Fibroblast of lung (primary cell): ENCODE data around the gene UBE2E3. TPM values are rescaled to one million over a fixed set of nuclear protein-coding genes. Genes with fewer than 3 reads are reported as not detected.

Experiments
- DNase-seq, 2 donors: peaks; one replicate each; pipeline versions ENCODE4 v3.0.0 to v3.0.0-alpha.2; 2010; ENCODE audit warnings: low read depth in 2 of 2
- H2AFZ ChIP-seq: 2 replicates; pipeline ENCODE4 v1.5.1; 2012; ENCODE audit warnings: low read length, control low read depth, inconsistent platforms
- H3K27ac ChIP-seq: 2 replicates; pipeline ENCODE4 v1.5.1; 2011; ENCODE audit warnings: low read length, control low read depth; ENCODE audit not compliant: insufficient read depth
- H3K27me3 ChIP-seq: 2 replicates; pipeline ENCODE4 v1.5.1; 2011; ENCODE audit warnings: mild to moderate bottlenecking, low read length; ENCODE audit not compliant: control insufficient read depth, insufficient read depth
- H3K36me3 ChIP-seq: 2 replicates; pipeline ENCODE4 v1.5.1; 2011; ENCODE audit warnings: low read length; ENCODE audit not compliant: control insufficient read depth, insufficient read depth
- H3K4me1 ChIP-seq: 2 replicates; pipeline ENCODE4 v1.5.1; 2011; ENCODE audit warnings: low read length; ENCODE audit not compliant: control insufficient read depth, insufficient read depth; ENCODE audit errors: extremely low read depth
- H3K4me2 ChIP-seq: 2 replicates; pipeline ENCODE4 v1.5.1; 2011; ENCODE audit warnings: low read length, control low read depth; ENCODE audit not compliant: insufficient read depth; ENCODE audit errors: extremely low read depth
- H3K4me3 ChIP-seq, 4 experiments: fragments of 200-600 bp in 1 of 4; sonication (generic) in 1 of 4; replicated peaks in 1 of 4; 2 replicates each; pipeline ENCODE4 v1.5.1; 2011 to 2016; ENCODE audit warnings: low read length in 4 of 4, low read depth in 3 of 4, mild to moderate bottlenecking in 3 of 4, control low read depth in 2 of 4, inconsistent platforms in 1 of 4, mixed read lengths in 1 of 4; ENCODE audit not compliant: insufficient read depth in 1 of 4; ENCODE audit errors: control extremely low read depth in 1 of 4
- H3K79me2 ChIP-seq: 2 replicates; pipeline ENCODE4 v1.5.1; 2012; ENCODE audit warnings: mild to moderate bottlenecking, low read length, inconsistent platforms; ENCODE audit not compliant: control insufficient read depth, insufficient read depth
- H3K9ac ChIP-seq: 2 replicates; pipeline ENCODE4 v1.5.1; 2011; ENCODE audit warnings: mild to moderate bottlenecking, low read length, control low read depth; ENCODE audit not compliant: insufficient read depth
- H3K9me3 ChIP-seq: 2 replicates; pipeline ENCODE4 v1.5.1; 2012; ENCODE audit warnings: low read depth, low read length; ENCODE audit not compliant: control insufficient read depth, insufficient read depth
- H4K20me1 ChIP-seq: 2 replicates; pipeline ENCODE4 v1.5.1; 2011; ENCODE audit warnings: low read length; ENCODE audit not compliant: control insufficient read depth, insufficient read depth; ENCODE audit errors: extremely low read depth
- EZH2 ChIP-seq: IDR thresholded peaks from 2 replicates; pipeline ENCODE4 v1.5.1; 2012; ENCODE audit warnings: low read length, control low read depth, mild to moderate bottlenecking; ENCODE audit errors: missing control alignments
- polyA plus RNA-seq, 2 donors: library from polyadenylated mRNA; depleted of rRNA in 1 of 2; stranded (reverse) in 1 of 2; unstranded in 1 of 2; fragments of >200 nt; gene quantifications; 2 replicates each; pipeline ENCODE4 v1.2.1, GENCODE V29; 2011 to 2012; ENCODE audit warnings: missing spikeins in 1 of 2
- total RNA-seq: library from RNA; depleted of rRNA; stranded (reverse); fragments of >200 nt; gene quantifications from 2 replicates; pipeline ENCODE4 v1.2.1, GENCODE V29; 2014
- TF ChIP-seq, protein P1 (sequence below), 2 donors: IDR thresholded peaks in 1 of 2; conservative IDR thresholded peaks in 1 of 2; 1 replicate in 1 of 2; 2 replicates in 1 of 2; pipeline ENCODE4 v1.5.1; 2011 to 2012; ENCODE audit warnings: low read length in 2 of 2, control low read depth in 1 of 2, inconsistent platforms in 1 of 2, low read depth in 1 of 2, mild to moderate bottlenecking in 1 of 2

Gene UBE2E3
- total and polyA plus RNA-seq, 2 donors (not counting 1 experiment from before 2014, with no cell fraction given), result 57.5 to 138 TPM

DNA sequence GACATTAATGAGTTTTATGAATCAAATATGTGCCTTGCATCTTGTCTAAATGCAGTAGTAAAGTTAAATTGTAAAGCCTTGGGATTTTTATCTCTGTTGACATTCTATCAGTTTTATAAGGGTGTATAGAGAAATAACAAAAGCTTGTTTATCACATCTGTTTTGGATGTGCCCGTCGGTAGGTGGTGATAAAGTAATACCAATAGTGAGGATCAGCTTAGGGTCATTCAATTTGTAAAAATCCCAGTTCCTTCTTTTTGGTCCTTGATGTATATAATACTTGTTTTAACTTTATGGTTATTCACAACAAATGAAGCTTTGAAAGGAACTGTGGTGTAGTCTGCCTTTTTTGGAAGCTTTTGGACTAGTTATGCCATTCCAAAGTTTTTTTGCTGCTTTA, 12.6 kb downstream of the UBE2E3 start:
- Histone ChIP-seq H3K9ac (no peak overlapping the region), H3K4me2 (no peak overlapping the region), H3K27ac (no peak overlapping the region), H3K36me3 (no peaks in the 10 kb centered on the region), H3K4me1 (no peaks in the 10 kb centered on the region), H3K79me2 (peaks cover 96% of the 10 kb centered on the region), H3K9me3 (no peaks in the 10 kb centered on the region), H2AFZ (no peak overlapping the region), H3K27me3 (no peaks in the 10 kb centered on the region), H3K4me3 (no peak overlapping the region), H4K20me1 (no peaks in the 10 kb centered on the region)
- DNase-seq, result no peak
- TF ChIP-seq EZH2, result no peak
- TF ChIP-seq, protein P1, sequence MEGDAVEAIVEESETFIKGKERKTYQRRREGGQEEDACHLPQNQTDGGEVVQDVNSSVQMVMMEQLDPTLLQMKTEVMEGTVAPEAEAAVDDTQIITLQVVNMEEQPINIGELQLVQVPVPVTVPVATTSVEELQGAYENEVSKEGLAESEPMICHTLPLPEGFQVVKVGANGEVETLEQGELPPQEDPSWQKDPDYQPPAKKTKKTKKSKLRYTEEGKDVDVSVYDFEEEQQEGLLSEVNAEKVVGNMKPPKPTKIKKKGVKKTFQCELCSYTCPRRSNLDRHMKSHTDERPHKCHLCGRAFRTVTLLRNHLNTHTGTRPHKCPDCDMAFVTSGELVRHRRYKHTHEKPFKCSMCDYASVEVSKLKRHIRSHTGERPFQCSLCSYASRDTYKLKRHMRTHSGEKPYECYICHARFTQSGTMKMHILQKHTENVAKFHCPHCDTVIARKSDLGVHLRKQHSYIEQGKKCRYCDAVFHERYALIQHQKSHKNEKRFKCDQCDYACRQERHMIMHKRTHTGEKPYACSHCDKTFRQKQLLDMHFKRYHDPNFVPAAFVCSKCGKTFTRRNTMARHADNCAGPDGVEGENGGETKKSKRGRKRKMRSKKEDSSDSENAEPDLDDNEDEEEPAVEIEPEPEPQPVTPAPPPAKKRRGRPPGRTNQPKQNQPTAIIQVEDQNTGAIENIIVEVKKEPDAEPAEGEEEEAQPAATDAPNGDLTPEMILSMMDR (conservative IDR thresholded peaks at IDR 0.05 in 1 of 2, IDR thresholded peaks at IDR 0.05 in 1 of 2; ENCODE audit: low read depth in 1 of 2, low read length in 2 of 2), result no peak

DNA sequence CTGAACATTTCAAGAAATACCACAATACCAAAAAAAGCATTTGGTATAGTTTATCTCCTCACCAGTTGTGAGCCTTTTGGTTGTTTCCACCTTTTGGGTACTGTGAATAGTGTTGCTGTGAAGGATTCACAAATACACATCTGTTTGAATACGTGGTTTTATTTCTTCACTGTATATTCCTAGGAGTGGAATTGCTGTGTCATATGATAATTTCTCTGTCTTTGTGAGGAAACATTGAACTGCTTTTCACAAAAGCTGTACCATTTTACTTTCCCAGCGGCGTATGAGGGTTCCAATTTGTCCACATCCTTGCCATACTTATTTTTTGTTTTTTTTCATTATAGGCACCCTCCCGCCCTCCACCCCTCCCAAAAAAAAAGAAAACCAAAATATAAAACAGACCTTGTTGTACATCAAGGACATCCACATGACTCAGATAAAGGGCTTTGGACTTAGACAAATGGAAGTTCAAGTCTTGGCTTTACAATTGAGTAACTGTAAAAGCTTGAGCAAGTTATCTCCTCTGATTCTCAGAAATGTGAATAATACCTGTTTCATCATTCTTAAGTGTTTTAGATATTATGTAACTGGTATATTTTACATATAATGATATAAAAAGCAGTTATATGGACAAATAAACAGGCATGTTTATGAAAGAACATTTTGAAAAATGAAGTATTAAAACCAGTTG, 19.0 kb downstream of the UBE2E3 start:
- Histone ChIP-seq H3K4me1 (no peaks in the 10 kb centered on the region), H3K36me3 (no peaks in the 10 kb centered on the region), H3K4me2 (no peak overlapping the region), H4K20me1 (no peaks in the 10 kb centered on the region), H3K9me3 (no peaks in the 10 kb centered on the region), H3K27ac (no peak overlapping the region), H3K27me3 (no peaks in the 10 kb centered on the region), H2AFZ (no peak overlapping the region), H3K79me2 (peaks cover 92% of the 10 kb centered on the region), H3K4me3 (no peak overlapping the region), H3K9ac (no peak overlapping the region)
- no peak for DNase-seq
- TF ChIP-seq, protein P1 (conservative IDR thresholded peaks at IDR 0.05 in 1 of 2, IDR thresholded peaks at IDR 0.05 in 1 of 2; ENCODE audit: low read depth in 1 of 2, low read length in 2 of 2), result no peak
- no peak for TF ChIP-seq EZH2

DNA sequence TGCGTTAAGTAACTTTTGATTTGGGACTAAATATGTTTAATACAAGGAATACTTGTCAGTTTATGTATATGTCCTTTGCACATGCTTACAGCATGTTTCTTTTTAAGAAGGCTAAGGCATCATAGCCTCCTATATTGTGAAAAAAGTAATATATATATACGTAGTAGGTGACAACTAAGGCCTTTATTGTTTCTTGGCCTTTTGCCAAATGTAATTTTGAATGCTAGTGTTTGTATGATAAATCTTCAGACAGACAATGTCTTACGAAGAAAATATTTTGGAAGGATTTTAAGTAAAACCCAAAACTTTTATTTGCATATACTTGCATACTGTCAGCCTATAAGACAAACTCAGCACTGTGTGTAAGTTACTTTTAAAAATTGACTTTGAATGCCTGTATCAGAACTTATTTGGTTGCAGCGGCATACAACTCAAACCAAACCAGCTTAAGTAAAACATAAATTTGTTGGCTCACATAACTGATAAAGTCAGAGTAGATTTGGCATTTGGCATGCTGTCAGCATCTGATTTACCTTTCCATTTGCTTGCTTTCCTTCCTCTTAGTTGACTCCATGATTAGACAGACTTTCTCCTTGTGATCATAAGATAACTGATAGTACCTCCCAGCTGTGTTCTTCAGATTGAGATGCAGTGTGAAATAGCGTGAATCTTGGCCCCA, 24.4 kb downstream of the UBE2E3 start:
- no peak overlapping the region for H2AFZ ChIP-seq
- H3K36me3 ChIP-seq, result no peaks in the 10 kb centered on the region
- H3K4me2 ChIP-seq, result no peak overlapping the region
- H3K9ac ChIP-seq, result no peak overlapping the region
- H3K27me3 ChIP-seq, result no peaks in the 10 kb centered on the region
- no peak for DNase-seq
- H3K4me1 ChIP-seq, result no peaks in the 10 kb centered on the region
- H3K9me3 ChIP-seq, result no peaks in the 10 kb centered on the region
- H4K20me1 ChIP-seq, result no peaks in the 10 kb centered on the region
- TF ChIP-seq, protein P1 (conservative IDR thresholded peaks at IDR 0.05 in 1 of 2, IDR thresholded peaks at IDR 0.05 in 1 of 2; ENCODE audit: low read depth in 1 of 2, low read length in 2 of 2), result no peak
- TF ChIP-seq EZH2, result no peak
- H3K4me3 ChIP-seq, result no peak overlapping the region
- peaks cover 96% of the 10 kb centered on the region for H3K79me2 ChIP-seq
- H3K27ac ChIP-seq, result no peak overlapping the region
